Keratinocyte (primary cell): ENCODE measurements around the gene WLS. TPM values are rescaled to one million over a fixed set of nuclear protein-coding genes. Genes with fewer than 3 reads are reported as not detected.

Source experiments
- DNase-seq: peaks from one replicate; pipeline ENCODE4 v3.0.0-alpha.2; 2011; ENCODE audit warnings: low read depth, missing footprints, low spot score
- FAIRE-seq: peaks from 2 replicates; lab custom pipeline; 2011; peaks lifted over from hg19 to GRCh38; lab: Jason Lieb, UNC
- H2AFZ ChIP-seq: 2 replicates; pipeline ENCODE4 v1.6.0; 2012; ENCODE audit warnings: low read length, control low read depth, inconsistent platforms; ENCODE audit not compliant: control insufficient read depth
- H3K27ac ChIP-seq: 2 replicates; pipeline ENCODE4 v1.5.1; 2011; ENCODE audit warnings: low read length; ENCODE audit not compliant: control insufficient read depth, insufficient read depth
- H3K27me3 ChIP-seq: 3 replicates; pipeline ENCODE4 v1.6.0; 2011; ENCODE audit warnings: low read length; ENCODE audit not compliant: control insufficient read depth, insufficient read depth; ENCODE audit errors: extremely low read depth
- H3K36me3 ChIP-seq, 2 experiments: 2 replicates in 1 of 2; 3 replicates in 1 of 2; pipeline ENCODE4 v1.5.1; 2011; ENCODE audit warnings: low read length in 2 of 2, mild to moderate bottlenecking in 1 of 2; ENCODE audit not compliant: control insufficient read depth in 2 of 2, insufficient read depth in 2 of 2; ENCODE audit errors: extremely low read depth in 1 of 2
- H3K4me1 ChIP-seq: 3 replicates; pipeline ENCODE4 v1.5.1; 2011; ENCODE audit warnings: low read length; ENCODE audit not compliant: control insufficient read depth, insufficient read depth; ENCODE audit errors: extremely low read depth
- H3K4me2 ChIP-seq: 3 replicates; pipeline ENCODE4 v1.6.0; 2011; ENCODE audit warnings: low read depth, low read length; ENCODE audit not compliant: control insufficient read depth, insufficient read depth; ENCODE audit errors: extremely low read depth
- H3K4me3 ChIP-seq, 3 experiments: fragments of 200-600 bp in 1 of 3; sonication (generic) in 1 of 3; 2 replicates in 2 of 3; 3 replicates in 1 of 3; pipeline ENCODE4 v1.5.1; 2011 to 2016; ENCODE audit warnings: low read length in 3 of 3, mild to moderate bottlenecking in 3 of 3, control low read depth in 2 of 3, inconsistent platforms in 1 of 3, low read depth in 1 of 3, mixed read lengths in 1 of 3, mixed run types in 1 of 3, moderate library complexity in 1 of 3; ENCODE audit not compliant: control insufficient read depth in 2 of 3, insufficient read depth in 2 of 3; ENCODE audit errors: extremely low read depth in 1 of 3
- H3K79me2 ChIP-seq: 2 replicates; pipeline ENCODE4 v1.6.0; 2012; ENCODE audit warnings: low read length; ENCODE audit not compliant: control insufficient read depth, insufficient read depth
- H3K9ac ChIP-seq: 3 replicates; pipeline ENCODE4 v1.6.0; 2011; ENCODE audit warnings: low read length; ENCODE audit not compliant: control insufficient read depth, insufficient read depth; ENCODE audit errors: extremely low read depth
- H3K9me1 ChIP-seq: 3 replicates; pipeline ENCODE4 v1.6.0; 2011; ENCODE audit warnings: low read length; ENCODE audit not compliant: control insufficient read depth, insufficient read depth; ENCODE audit errors: extremely low read depth
- H3K9me3 ChIP-seq: 2 replicates; pipeline ENCODE4 v1.5.1; 2012; ENCODE audit warnings: low read depth, low read length; ENCODE audit not compliant: control insufficient read depth
- H4K20me1 ChIP-seq: 3 replicates; pipeline ENCODE4 v1.6.0; 2011; ENCODE audit warnings: low read length; ENCODE audit not compliant: control insufficient read depth, insufficient read depth; ENCODE audit errors: extremely low read depth
- CTCF ChIP-seq, 3 experiments: IDR thresholded peaks in 1 of 3; conservative IDR thresholded peaks in 1 of 3; optimal IDR thresholded peaks in 1 of 3; 2 replicates in 2 of 3; 3 replicates in 1 of 3; pipeline versions ENCODE3 to v1.5.1; 2011; ENCODE audit warnings: low read length in 3 of 3, mild to moderate bottlenecking in 3 of 3, moderate library complexity in 2 of 3, control low read depth in 1 of 3, inconsistent platforms in 1 of 3; ENCODE audit not compliant: insufficient read depth in 2 of 3; ENCODE audit errors: extremely low read depth in 1 of 3
- EZH2 ChIP-seq: IDR thresholded peaks from one replicate; pipeline ENCODE4 v1.6.1; 2012; ENCODE audit warnings: inconsistent platforms, mild to moderate bottlenecking, low read length, moderate library complexity
- dilution Hi-C: fragments of 300-500 bp; cut with MboI; formaldehyde crosslinking; loops from one replicate; pipeline ENCODE4 v1.7.0; 2020; ENCODE audit warnings: low sequenced_read_pairs; ENCODE audit not compliant: extremely low pct_ligation_motif_present
- polyA plus RNA-seq, 5 experiments: library from polyadenylated mRNA; depleted of rRNA in 3 of 5; stranded (reverse) in 3 of 5; stranded (forward) in 1 of 5; unstranded in 1 of 5; fragments of >200 nt; gene quantifications; 1 replicate in 1 of 5; 2 replicates in 3 of 5; 3 replicates in 1 of 5; pipeline versions ENCODE4 v1.2.1 to v1.2.3, GENCODE V29; 2011 to 2012; ENCODE audit warnings: missing spikeins in 2 of 5, low read depth in 1 of 5, low replicate concordance in 1 of 5

The WLS gene
- polyA plus RNA-seq, 1 donor (not counting 4 experiments of a cell fraction or from before 2014, with no cell fraction given) = 92.4 TPM

GRCh38 chr1:68271596-68271995 is 39.3 kb upstream of the WLS start:
- no peak for DNase-seq
- no peak overlapping the region for H2AFZ ChIP-seq

GRCh38 chr1:68270951-68271350 is 38.6 kb upstream of the WLS start:
- no peak overlapping the region for H3K9ac ChIP-seq
- DNase-seq (no peak), FAIRE-seq (no peak)
- H3K27me3 ChIP-seq = no peaks in the 10 kb centered on the region
- H3K79me2 ChIP-seq = no peaks in the 10 kb centered on the region
- H3K36me3 ChIP-seq = no peaks in the 10 kb centered on the region
- H4K20me1 ChIP-seq = no peaks in the 10 kb centered on the region
- peaks cover 5% of the 10 kb centered on the region for H3K4me1 ChIP-seq
- no peaks in the 10 kb centered on the region for H3K9me1 ChIP-seq
- no peak overlapping the region for H3K4me2 ChIP-seq
- dilution Hi-C loops = no loop called here
- no peak overlapping the region for H2AFZ ChIP-seq
- no peak for TF ChIP-seq CTCF (optimal IDR thresholded peaks at IDR 0.05 in 1 of 3, IDR thresholded peaks at IDR 0.05 in 1 of 3, conservative IDR thresholded peaks at IDR 0.05 in 1 of 3; ENCODE audit: extremely low read depth in 1 of 3, insufficient read depth in 2 of 3, low read length in 3 of 3)
- TF ChIP-seq EZH2 = no peak
- H3K4me3 ChIP-seq = no peak overlapping the region
- no peaks in the 10 kb centered on the region for H3K9me3 ChIP-seq
- no peak overlapping the region for H3K27ac ChIP-seq

More at GRCh38 chr1:68271596-68271995, 39.3 kb upstream of the WLS start:
- Histone ChIP-seq H3K9ac (no peak overlapping the region), H3K27ac (no peak overlapping the region), H3K9me3 (no peaks in the 10 kb centered on the region), H3K9me1 (no peaks in the 10 kb centered on the region), H3K4me3 (no peak overlapping the region), H4K20me1 (no peaks in the 10 kb centered on the region), H3K79me2 (no peaks in the 10 kb centered on the region), H3K27me3 (no peaks in the 10 kb centered on the region), H3K4me1 (peaks cover 5% of the 10 kb centered on the region), H3K36me3 (no peaks in the 10 kb centered on the region), H3K4me2 (no peak overlapping the region)
- dilution Hi-C loops = no loop called here
- no peak for FAIRE-seq
- TF ChIP-seq CTCF (optimal IDR thresholded peaks at IDR 0.05 in 1 of 3, IDR thresholded peaks at IDR 0.05 in 1 of 3, conservative IDR thresholded peaks at IDR 0.05 in 1 of 3; ENCODE audit: extremely low read depth in 1 of 3, insufficient read depth in 2 of 3, low read length in 3 of 3) = no peak
- no peak for TF ChIP-seq EZH2
